Smooth muscle cell (in vitro differentiated cells): ENCODE results near the gene TMEM91. TPM values are rescaled to one million over a fixed set of nuclear protein-coding genes. Genes with fewer than 3 reads are reported as not detected.

ENCODE experiments used
- DNase-seq: peaks from one replicate; lab custom pipeline; 2025; ENCODE audit not compliant: unreplicated experiment; lab: John Stamatoyannopoulos, UW
- H2AFZ ChIP-seq: fragments of 200-600 bp; sonication (generic); 2 replicates; pipeline ENCODE4 v1.6.0; 2016; ENCODE audit warnings: antibody characterized with exemption, low read depth, mild to moderate bottlenecking
- H3F3A ChIP-seq: fragments of 200-600 bp; sonication (generic); 2 replicates; pipeline ENCODE4 v1.6.0; 2017; ENCODE audit warnings: antibody characterized with exemption, low read depth
- H3K27ac ChIP-seq: fragments of 200-600 bp; sonication (generic); 2 replicates; pipeline ENCODE4 v1.5.1; 2016; ENCODE audit warnings: low read depth, mild to moderate bottlenecking
- H3K27me3 ChIP-seq: fragments of 200-600 bp; sonication (generic); 2 replicates; pipeline ENCODE4 v1.6.1; 2016; ENCODE audit warnings: low read depth, mild to moderate bottlenecking
- H3K36me3 ChIP-seq: fragments of 200-600 bp; sonication (generic); 2 replicates; pipeline ENCODE4 v1.5.1; 2016; ENCODE audit warnings: low read depth
- H3K4me1 ChIP-seq: fragments of 200-600 bp; sonication (generic); 2 replicates; pipeline ENCODE4 v1.5.1; 2016; ENCODE audit warnings: low read depth
- H3K4me2 ChIP-seq: fragments of 200-600 bp; sonication (generic); 2 replicates; pipeline ENCODE4 v1.6.0; 2016; ENCODE audit warnings: mild to moderate bottlenecking
- H3K4me3 ChIP-seq: fragments of 200-600 bp; sonication (generic); 2 replicates; pipeline ENCODE4 v1.5.1; 2016; ENCODE audit warnings: mild to moderate bottlenecking
- H3K79me2 ChIP-seq: fragments of 200-600 bp; sonication (generic); 2 replicates; pipeline ENCODE4 v1.6.0; 2016; ENCODE audit warnings: low read depth, mild to moderate bottlenecking
- H3K9ac ChIP-seq: fragments of 200-600 bp; sonication (generic); 2 replicates; pipeline ENCODE4 v1.6.0; 2016; ENCODE audit warnings: low read depth
- H3K9me3 ChIP-seq: fragments of 200-600 bp; sonication (generic); replicated peaks from 2 replicates; pipeline ENCODE4 v1.5.1; 2016; ENCODE audit warnings: low read depth
- H4K20me1 ChIP-seq: fragments of 200-600 bp; sonication (generic); 2 replicates; pipeline ENCODE4 v1.6.0; 2016; ENCODE audit warnings: low read depth
- CTCF ChIP-seq: fragments of 200-600 bp; sonication (generic); IDR thresholded peaks from 2 replicates; pipeline ENCODE4 v1.5.1; 2017; ENCODE audit warnings: borderline replicate concordance, mild to moderate bottlenecking, antibody characterized with exemption; ENCODE audit not compliant: insufficient read depth, poor library complexity, severe bottlenecking
- WGBS: methylation state at CpG from one replicate; pipeline ENCODE4 v1.1.7; 2016; ENCODE audit warnings: low lambda C conversion rate; 5-methylcytosine and 5-hydroxymethylcytosine counted together
- polyA plus RNA-seq: library from polyadenylated mRNA; unstranded; fragments of >200 nt; fragmentation: Nextera tagmentation; extraction: Ambion mirVana; gene quantifications from 2 replicates; pipeline ENCODE4 v1.2.1, GENCODE V29; 2016
- total RNA-seq: library from RNA; depleted of rRNA; stranded (reverse); fragments of >200 nt; gene quantifications from 2 replicates; pipeline ENCODE4 v1.2.3, GENCODE V29; 2014

Gene TMEM91
- total and polyA plus RNA-seq, 2 experiments from 2014 or later = 11.0 to 24.3 TPM

GRCh38 chr19:41414461-41414860 is 38.1 kb downstream of the TMEM91 start:
- no peaks in the 10 kb centered on the region for H4K20me1 ChIP-seq
- H2AFZ ChIP-seq = no peak overlapping the region
- 91% methylated on average over 9 of the region's 9 CpGs for WGBS
- H3K36me3 ChIP-seq = no peaks in the 10 kb centered on the region
- no peaks in the 10 kb centered on the region for H3K79me2 ChIP-seq
- no peak overlapping the region for H3K27ac ChIP-seq
- DNase-seq = no peak
- TF ChIP-seq CTCF = no peak
- H3K9ac ChIP-seq = no peak overlapping the region
- H3K4me1 ChIP-seq = no peaks in the 10 kb centered on the region
- no peaks in the 10 kb centered on the region for H3F3A ChIP-seq
- no peaks in the 10 kb centered on the region for H3K9me3 ChIP-seq
- no peaks in the 10 kb centered on the region for H3K27me3 ChIP-seq
- no peak overlapping the region for H3K4me2 ChIP-seq
- no peak overlapping the region for H3K4me3 ChIP-seq

- no peak for TF ChIP-seq CTCF
- H3K9ac ChIP-seq = no peak overlapping the region
These were observed 38.8 kb downstream of the TMEM91 start for GRCh38 chr19:41415154-41415571.

GRCh38 chr19:41416194-41416674 is 39.9 kb downstream of the TMEM91 start:
- Histone ChIP-seq H4K20me1 (no peaks in the 10 kb centered on the region), H3K4me3 (no peak overlapping the region), H3K9ac (no peak overlapping the region), H3K79me2 (no peaks in the 10 kb centered on the region), H3K27ac (no peak overlapping the region), H2AFZ (no peak overlapping the region), H3K4me2 (no peak overlapping the region), H3F3A (no peaks in the 10 kb centered on the region), H3K9me3 (no peaks in the 10 kb centered on the region), H3K27me3 (no peaks in the 10 kb centered on the region), H3K36me3 (no peaks in the 10 kb centered on the region), H3K4me1 (no peaks in the 10 kb centered on the region)
- DNase-seq = no peak
- 94% methylated on average over 12 of the region's 12 CpGs for WGBS
- no peak for TF ChIP-seq CTCF

More at GRCh38 chr19:41415154-41415571, 38.8 kb downstream of the TMEM91 start:
- no peaks in the 10 kb centered on the region for H4K20me1 ChIP-seq
- no peak overlapping the region for H3K27ac ChIP-seq
- no peaks in the 10 kb centered on the region for H3K4me1 ChIP-seq
- DNase-seq = no peak
- no peak overlapping the region for H3K4me2 ChIP-seq
- H3K79me2 ChIP-seq = no peaks in the 10 kb centered on the region
- H3K9me3 ChIP-seq = no peaks in the 10 kb centered on the region
- H3K36me3 ChIP-seq = no peaks in the 10 kb centered on the region
- no peak overlapping the region for H3K4me3 ChIP-seq
- no peaks in the 10 kb centered on the region for H3K27me3 ChIP-seq
- H3F3A ChIP-seq = no peaks in the 10 kb centered on the region
- no peak overlapping the region for H2AFZ ChIP-seq
- 97% methylated on average over 9 of the region's 9 CpGs for WGBS
